HEK293T (cell line): Measurements from ENCODE around the gene FIGN.

Experiments
- BHLHE40 ChIP-seq: fragments of 450-650 bp; IDR thresholded peaks from 2 replicates; pipeline ENCODE4 v1.6.1; 2016; ENCODE audit warnings: mild to moderate bottlenecking, moderate library complexity, borderline replicate concordance
- CTBP1 ChIP-seq: fragments of 450-650 bp; IDR thresholded peaks from 2 replicates; pipeline ENCODE4 v1.6.1; 2016; ENCODE audit warnings: borderline replicate concordance
- ELF4 ChIP-seq: fragments of 450-650 bp; IDR thresholded peaks from 2 replicates; pipeline ENCODE4 v1.6.1; 2017; ENCODE audit warnings: antibody characterized with exemption
- FOXK2 ChIP-seq: fragments of 450-650 bp; IDR thresholded peaks from 2 replicates; pipeline ENCODE4 v1.6.1; 2016; ENCODE audit warnings: mild to moderate bottlenecking
- LEF1 ChIP-seq: fragments of 450-650 bp; IDR thresholded peaks from 2 replicates; pipeline ENCODE4 v1.6.1; 2017; ENCODE audit warnings: mild to moderate bottlenecking, borderline replicate concordance
- SP1 ChIP-seq: fragments of 450-650 bp; IDR thresholded peaks from 2 replicates; pipeline ENCODE4 v1.6.1; 2017
- TF ChIP-seq, protein P1 (sequence below): fragments of 450-650 bp; IDR thresholded peaks from 2 replicates; pipeline ENCODE4 v1.6.1; 2016

DNA sequence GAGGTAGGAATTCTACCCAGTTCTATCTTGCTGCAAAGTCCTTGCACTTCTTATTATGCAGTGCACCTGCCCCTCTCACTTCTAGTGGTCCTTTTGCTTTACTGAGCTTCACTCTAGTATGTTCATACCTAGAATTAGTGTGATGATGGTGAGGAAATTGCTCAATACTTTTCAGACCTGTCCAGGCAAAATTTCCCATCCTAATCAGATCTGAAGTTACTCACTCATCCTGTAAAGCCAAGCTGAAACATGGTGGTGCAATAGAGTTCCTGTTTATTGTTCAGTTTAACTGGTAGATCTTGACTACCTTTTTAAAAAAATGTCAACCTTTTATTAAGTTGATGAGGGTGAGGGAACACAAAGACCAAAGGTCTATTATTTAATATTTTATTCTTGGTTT, 12.6 kb upstream of the FIGN start:
- TF ChIP-seq CTBP1 (no peak), BHLHE40 (no peak), LEF1 (no peak), SP1 (no peak), ELF4 (no peak), FOXK2 (no peak)
- TF ChIP-seq, protein P1, sequence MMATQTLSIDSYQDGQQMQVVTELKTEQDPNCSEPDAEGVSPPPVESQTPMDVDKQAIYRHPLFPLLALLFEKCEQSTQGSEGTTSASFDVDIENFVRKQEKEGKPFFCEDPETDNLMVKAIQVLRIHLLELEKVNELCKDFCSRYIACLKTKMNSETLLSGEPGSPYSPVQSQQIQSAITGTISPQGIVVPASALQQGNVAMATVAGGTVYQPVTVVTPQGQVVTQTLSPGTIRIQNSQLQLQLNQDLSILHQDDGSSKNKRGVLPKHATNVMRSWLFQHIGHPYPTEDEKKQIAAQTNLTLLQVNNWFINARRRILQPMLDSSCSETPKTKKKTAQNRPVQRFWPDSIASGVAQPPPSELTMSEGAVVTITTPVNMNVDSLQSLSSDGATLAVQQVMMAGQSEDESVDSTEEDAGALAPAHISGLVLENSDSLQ: no peak
